ELF-1 (cell line): ENCODE measurements around the gene SPTBN1.

Experiments used
- DNase-seq: peaks from one replicate; pipeline ENCODE4 v3.0.0-alpha.2; 2016; ENCODE audit warnings: low read depth, low spot score

Gene SPTBN1

GRCh38 chr2:54701029-54701428 is 244.9 kb downstream of the SPTBN1 start:
- DNase-seq, result no peak

GRCh38 chr2:54704238-54704637 is 248.1 kb downstream of the SPTBN1 start:
- no peak for DNase-seq

- DNase-seq, result no peak
These were observed 248.8 kb downstream of the SPTBN1 start for GRCh38 chr2:54704688-54705605.

- DNase-seq, result no peak
These were observed 250.5 kb downstream of the SPTBN1 start for GRCh38 chr2:54706622-54707021.

GRCh38 chr2:54708584-54709335 is 252.6 kb downstream of the SPTBN1 start:
- DNase-seq, result peak; percentile 75

GRCh38 chr2:54709336-54709809 is 253.2 kb downstream of the SPTBN1 start:
- DNase-seq, result peak; percentile 36

- DNase-seq, result no peak
These were observed 254.1 kb downstream of the SPTBN1 start for GRCh38 chr2:54710216-54710615.

- no peak for DNase-seq
These were observed 256.4 kb downstream of the SPTBN1 start for GRCh38 chr2:54712516-54712915.

- DNase-seq, result no peak
These were observed 258.9 kb downstream of the SPTBN1 start for GRCh38 chr2:54714996-54715395.

- DNase-seq, result no peak
These were observed 260.2 kb downstream of the SPTBN1 start for GRCh38 chr2:54716375-54716774.

GRCh38 chr2:54720563-54720962 is 264.4 kb downstream of the SPTBN1 start:
- DNase-seq, result no peak
